Body of pancreas (tissue), 4 donors: ENCODE data around the gene KCTD15.

ENCODE experiments used
- CTCF ChIP-seq, 7 experiments: fragments of 450-650 bp in 4 of 7; fragments of 200-600 bp in 3 of 7; sonication (generic) in 3 of 7; IDR thresholded peaks; one replicate each; pipeline ENCODE4 v1.5.1; 2016 to 2019; ENCODE audit warnings: antibody characterized with exemption in 7 of 7
- POLR2A ChIP-seq, 3 donors: fragments of 450-650 bp; IDR thresholded peaks; one replicate each; pipeline ENCODE4 v1.6.1; 2016; ENCODE audit warnings: antibody characterized with exemption in 3 of 3, mild to moderate bottlenecking in 2 of 3

GRCh38 chr19:33763633-33764371 lies 32.9 kb upstream of the KCTD15 start:
- TF ChIP-seq CTCF (IDR thresholded peaks at IDR 0.05), result no peak
- TF ChIP-seq POLR2A (IDR thresholded peaks at IDR 0.05), result no peak
